Cerebellar cortex (tissue), 1 donor: Measurements from ENCODE around the gene SMYD3.

ENCODE experiments used
- DNase-seq: peaks from one replicate; pipeline ENCODE4 v3.0.0-alpha.2; 2015; ENCODE audit warnings: low spot score

SMYD3 gene

DNA sequence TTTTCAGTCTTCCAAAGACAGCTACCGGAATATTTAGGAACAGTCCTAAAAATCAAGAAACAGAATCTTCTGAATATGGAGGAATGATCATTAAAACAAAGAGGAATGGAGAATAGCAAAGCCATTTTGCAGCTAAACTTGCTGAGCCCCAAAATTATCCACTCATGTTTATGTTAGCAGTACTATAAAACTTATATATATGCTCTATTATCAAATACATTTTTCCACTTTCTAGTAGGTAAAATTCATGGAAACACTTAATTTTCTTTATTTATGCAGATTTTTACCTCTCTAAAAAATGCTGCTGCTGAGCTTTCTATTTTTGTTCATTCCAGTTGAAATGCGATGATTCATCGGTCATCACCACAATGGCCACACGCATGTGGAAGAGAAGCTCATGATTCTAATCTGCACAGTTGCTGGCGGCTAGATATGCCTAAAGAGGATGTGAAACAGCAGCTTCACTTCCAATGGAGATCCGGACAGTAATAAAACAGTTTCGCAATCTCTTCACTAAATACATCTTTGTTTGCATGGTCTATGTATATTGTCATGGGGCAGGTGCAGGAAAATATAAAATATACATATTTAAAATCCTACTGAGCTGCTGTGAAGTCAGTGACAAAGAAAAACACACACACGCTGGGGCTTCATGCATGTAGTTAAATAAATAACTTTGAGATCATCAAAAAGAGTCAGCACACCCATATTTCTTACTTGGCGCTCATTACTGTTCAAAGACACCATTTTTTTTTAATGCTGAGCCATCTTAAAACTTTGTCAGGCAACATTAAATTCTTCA lies 292.2 kb downstream of the SMYD3 start:
- no peak for DNase-seq

DNA sequence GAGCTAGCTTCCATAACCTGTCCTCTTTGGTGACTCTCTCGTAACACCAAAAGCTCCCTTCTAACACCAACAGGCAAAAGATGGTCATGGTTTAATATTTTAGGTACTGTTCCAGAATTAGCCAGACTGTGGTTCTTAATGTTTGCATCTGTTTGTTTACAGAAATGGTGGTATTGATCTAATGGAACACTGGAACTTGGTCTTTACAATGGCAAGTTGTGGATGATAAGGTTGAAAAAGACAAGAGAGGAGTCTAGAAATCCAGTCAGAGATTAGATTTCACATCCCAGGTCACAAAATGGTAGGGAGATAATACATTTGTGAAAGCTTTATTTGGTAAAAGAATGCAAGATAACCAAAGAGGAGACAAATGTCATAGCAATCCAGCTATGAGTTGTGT lies 293.1 kb downstream of the SMYD3 start:
- no peak for DNase-seq

DNA sequence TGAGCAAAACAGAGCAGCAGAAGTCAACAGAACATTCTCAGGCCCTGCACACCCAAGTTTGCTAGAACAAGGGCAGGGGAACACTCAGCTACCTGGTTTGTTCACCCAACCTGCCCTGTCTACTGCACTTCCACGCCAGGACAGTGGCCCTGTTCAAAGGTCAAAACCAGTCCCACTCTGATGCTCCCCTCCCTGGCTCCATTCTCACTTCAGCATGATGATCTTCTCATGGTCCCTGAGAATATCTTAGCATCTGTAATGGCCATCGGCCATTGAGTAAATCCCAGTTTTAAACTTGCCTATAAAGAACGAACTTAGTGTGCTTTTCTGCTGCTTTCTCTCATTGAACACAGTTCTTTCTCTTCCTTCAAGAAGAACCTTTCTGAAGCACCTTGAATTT lies 293.6 kb downstream of the SMYD3 start:
- DNase-seq = no peak

DNA sequence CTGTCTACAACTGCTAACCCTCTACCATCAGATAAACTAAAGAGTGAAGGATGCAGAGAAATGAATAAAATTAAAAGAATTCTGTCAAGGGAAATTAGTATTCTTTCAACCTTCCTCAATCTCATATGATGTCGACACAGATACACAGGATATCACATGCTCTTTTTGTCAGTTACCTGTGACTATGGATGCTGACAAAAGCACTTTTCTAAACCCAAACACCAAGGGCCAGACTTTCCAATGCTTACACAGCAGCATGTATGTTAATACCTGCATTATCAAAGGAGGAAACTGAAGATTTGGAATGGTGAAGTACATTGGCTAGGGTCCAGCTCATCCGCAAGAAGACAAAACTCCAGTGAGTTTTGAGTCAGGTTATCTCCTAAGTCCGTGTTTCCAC lies 294.0 kb downstream of the SMYD3 start:
- no peak for DNase-seq

DNA sequence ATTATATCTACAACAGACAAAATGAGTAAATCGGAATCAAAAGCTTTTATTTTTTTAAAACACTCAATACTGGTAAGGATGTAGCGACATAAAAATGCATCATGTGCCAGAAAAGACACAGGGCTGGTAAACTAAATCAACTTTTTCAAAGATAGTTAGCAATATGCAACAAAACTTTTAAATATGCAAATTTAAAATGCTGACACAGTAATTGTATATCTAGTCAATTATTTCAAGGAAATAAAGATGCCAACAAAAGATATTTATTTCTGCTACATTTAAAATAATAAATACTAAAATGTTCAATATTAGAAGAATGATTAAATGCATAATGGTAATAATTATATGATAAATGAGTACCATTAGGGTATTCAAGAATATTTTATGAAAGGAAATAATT lies 295.1 kb downstream of the SMYD3 start:
- no peak for DNase-seq

DNA sequence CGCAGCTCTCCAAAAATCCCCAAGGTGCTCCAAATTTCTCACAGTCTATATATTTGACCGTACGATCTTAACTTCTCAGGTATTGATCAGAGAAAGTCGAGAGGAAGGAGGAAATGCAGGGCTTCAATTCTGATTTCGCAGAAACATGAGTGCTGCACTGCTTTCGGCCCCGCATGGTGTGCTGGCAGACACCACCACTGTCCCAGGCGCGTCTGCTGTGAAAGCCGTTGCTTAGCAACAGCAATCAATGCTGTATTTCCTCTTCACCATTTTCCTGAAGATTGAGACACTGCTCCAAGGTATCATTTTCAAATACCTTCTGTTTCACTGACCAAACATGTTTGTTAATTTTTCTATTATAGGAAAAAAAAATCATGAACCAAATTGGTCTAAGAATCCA lies 296.3 kb downstream of the SMYD3 start:
- peak; percentile 21 for DNase-seq

DNA sequence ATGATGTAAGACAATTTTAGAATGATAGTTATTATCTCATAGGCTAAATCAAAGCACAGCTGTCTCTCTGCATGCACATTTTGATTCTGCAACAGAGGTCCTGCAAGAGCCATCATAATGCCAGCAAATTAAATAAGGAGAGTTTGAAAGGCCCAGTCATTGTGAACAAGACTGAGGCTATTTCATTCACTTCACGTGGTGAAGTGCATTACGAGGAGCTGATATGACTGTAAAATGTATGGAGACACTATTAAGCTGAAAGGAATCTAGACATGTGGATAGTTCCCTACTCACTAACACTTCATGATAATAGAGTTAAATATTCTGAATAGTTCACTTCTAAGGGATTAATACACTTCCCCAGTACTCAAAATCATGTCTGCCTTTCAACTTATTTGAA lies 299.0 kb downstream of the SMYD3 start:
- no peak for DNase-seq

DNA sequence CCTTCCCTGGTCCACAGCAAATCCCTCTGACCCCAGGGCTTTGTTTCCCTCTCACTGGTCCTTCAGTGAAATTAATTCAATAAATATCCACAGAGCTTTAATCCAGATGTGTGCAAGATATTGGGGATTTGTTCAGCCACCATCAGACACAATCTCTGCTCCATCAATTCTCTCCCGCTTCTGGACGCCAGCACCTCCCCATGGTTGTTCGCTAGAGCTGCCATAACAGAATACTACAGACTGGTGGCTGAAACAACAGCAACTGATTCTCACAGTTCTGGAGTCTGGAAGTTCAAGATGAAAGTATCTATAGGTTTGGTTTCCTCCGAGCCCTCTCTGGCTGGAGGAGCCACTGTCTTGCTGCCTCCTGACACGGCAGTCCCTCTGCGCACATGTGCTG lies 303.9 kb downstream of the SMYD3 start:
- DNase-seq = no peak

DNA sequence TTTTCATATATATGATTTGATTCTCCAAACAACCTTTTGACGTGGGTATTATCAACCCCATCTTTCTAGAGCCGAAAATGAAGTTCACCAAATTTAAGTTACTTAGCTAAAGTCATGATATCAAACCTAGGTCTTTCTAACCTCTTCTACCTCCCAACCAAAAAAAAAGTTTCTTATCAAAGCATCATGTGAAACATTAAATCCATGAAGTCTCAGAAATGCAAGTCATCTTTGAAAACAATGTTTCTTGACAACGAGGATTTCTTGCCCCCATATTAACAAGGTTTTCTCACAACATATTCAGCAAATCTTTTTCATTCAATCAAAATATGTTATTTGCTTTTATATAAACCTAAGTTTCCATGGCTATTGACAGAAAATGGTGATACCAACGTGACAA lies 306.3 kb downstream of the SMYD3 start:
- DNase-seq = no peak

DNA sequence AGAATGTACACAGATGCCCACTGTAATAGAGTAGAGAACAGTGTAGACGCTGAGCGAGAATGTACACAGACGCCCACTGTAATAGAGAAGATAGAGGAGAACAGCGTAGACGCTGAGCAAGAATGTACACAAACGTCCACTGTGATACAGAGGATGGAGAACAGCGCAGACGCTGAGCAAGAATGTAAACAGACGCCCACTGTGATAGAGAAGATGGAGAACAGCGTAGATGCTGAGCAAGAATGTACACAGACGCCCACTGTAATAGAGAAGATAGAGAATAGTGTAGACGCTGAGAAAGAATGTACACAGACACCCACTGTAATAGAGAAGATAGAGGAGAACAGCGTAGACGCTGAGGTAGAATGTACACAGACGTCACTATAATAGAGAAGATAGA lies 306.9 kb downstream of the SMYD3 start:
- DNase-seq = no peak

DNA sequence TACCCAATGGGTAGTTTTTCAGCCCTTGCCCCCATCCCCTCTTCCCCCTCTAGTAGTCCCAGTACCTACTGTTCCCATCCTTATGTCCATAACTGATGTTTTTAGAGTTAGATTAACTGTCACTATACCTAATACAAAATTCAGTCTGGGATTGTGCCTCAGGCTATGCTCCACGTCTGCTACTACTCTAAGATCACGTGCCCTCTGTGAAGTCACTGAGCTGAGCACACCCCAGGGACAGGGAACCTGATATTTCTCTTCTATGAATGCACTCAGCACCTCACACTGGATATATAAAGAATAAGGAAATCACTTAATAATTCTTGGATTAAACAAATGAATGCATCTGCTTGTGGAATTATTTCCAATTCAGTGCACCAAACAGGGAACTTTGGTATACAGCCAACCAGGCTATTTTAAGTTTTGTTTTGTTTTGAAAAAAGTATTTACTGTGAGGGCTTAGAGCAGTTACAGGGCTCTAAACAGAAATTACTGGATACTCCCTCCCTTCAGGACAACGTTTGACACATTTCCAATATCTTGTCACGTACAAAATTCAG lies 307.9 kb downstream of the SMYD3 start:
- DNase-seq = peak; percentile 35

DNA sequence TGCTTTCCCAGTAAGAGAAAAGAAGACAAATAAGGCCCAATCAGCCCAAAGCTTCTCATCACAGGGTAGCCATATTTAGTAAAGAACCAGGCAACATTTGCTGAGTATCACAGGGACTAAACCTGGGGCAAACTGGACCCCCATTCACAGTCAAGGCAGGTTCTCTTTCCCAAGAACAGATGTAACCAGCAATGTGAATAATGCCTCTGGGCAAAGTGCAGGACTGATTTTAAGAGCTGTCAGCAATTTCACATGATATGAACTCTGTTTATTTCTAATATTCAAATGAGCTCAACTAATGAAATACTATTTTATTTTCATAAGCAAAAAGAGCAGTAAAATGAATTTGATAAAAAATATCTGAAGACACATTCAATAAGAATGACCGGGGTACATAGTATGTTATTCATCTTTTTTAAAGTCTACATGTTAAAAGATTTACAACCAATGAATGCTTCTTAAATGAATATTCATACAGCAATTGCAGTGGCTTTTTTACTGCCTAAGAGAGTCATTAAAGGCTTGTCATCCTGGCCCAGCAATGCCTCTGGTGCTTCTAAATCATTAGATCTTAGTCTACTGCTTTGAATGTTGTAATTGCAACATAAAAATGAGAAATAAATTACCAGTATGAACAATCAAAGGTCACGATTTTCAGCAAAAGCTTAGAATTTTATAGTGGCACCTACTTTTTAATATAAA lies 308.8 kb downstream of the SMYD3 start:
- no peak for DNase-seq

DNA sequence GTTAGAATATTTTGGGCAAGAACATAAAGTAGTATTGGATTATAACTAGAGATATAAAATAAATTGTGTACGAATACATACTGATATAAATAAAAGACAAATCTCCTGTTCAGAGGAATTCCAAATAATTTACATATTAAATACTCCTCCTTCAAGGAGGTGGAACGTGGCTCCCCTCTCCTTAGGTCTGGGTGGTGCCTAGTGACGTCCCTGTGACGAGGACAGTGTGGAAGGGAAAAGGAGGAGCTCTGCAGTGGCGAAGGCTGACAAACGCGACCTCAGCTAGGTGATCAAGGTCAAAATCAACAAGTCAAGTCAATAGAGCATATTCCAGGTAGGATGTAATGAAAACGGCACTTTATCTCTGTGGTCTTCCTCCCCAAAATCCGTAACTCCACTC lies 310.0 kb downstream of the SMYD3 start:
- DNase-seq = no peak

DNA sequence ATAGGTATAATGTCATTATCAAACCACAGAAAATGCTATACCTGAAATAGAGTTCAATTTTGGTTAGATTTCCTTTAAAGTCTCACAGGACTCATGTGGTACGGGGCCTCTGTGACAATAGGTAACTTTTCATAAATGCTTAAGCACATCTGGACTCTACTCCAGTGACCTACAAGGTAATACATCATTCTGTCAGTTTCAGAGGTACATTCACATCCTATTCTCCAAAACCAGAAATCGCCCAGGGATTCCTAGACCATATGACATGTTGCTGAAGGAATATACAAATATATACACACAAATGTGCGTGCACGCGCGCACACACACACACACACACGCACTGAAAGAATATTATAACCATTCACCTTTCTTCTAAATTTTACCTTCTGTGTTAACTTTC lies 311.8 kb downstream of the SMYD3 start:
- DNase-seq = no peak

DNA sequence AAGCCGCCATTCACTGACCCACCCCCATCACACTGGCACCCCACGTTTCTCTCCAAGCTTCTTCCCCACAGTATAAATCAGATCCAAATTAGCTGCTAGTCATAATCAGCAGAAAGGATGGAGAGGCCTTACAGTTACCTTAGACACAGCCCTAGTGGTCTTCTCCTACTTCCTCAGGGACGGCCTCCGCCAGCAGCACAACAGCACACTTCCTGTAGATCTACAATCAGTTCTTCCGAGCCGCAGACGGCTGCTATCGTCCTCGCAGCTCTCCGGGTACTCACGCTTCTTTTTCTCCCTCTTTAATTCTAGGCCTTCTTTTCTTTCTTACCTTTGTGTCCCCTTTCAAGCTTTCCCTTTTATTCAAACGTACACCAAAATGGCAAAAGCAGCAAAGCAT lies 313.5 kb downstream of the SMYD3 start:
- no peak for DNase-seq

DNA sequence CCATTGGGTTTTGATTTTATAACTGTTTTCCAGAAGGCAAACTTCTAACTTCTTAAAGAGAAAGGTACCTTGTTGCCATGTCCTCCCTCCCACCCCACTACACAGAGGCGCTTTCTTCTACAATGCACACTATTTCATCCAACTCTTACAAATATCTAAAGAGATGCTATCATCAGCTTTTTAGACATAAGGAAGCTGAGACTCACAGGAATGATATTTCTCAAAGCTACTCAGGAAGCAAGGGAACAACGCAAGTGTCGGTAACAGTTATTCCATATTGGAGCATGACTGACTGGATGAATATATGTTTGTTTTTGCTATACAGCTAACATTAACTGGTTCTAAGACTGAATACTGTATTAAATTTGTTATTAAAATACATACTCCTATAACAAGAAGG lies 318.0 kb downstream of the SMYD3 start:
- DNase-seq = no peak

DNA sequence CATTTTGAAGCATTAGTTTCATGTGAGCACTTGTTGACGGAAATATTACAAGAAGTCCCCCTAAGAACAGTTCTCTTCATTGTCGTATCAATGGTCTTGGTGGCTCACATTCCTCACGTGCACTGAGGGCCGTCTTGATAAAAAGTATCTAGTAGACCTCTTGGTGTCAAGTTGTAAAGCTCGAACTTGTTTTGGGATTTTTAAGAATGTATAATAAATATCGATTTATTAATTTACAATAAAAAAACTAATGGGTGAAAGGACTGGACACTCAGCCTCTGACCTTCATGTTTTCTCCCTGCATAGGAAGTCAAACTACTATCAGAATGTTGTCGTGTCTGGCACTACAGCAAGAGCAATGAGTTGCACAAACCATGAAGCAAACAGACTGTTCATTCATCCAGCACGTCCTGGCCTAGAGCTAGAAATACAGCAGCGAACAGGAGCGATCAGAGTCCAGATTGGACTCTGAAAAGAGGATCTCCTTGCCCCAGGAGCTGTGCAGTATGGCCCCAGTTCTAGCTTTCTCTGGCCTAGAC lies 319.2 kb downstream of the SMYD3 start:
- no peak for DNase-seq

DNA sequence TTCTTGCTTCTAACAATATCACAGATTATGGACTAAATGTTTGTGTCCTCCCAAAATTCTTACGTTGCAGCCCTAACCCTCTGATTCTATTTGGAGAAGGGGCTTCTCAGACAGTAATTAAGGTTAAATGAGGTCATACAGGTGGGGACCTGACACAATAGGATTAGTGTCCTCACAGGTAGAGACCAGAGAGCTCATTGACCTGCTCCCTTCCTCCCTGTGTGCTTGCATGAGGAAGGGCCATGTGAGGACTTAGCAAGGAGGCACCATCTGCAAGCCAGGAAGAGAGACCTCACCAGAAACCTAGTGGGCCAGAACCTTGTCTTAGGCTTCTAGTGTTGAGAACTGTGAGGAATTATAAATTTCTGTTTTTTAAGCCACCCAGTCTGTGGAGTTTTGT lies 322.6 kb downstream of the SMYD3 start:
- DNase-seq = no peak

DNA sequence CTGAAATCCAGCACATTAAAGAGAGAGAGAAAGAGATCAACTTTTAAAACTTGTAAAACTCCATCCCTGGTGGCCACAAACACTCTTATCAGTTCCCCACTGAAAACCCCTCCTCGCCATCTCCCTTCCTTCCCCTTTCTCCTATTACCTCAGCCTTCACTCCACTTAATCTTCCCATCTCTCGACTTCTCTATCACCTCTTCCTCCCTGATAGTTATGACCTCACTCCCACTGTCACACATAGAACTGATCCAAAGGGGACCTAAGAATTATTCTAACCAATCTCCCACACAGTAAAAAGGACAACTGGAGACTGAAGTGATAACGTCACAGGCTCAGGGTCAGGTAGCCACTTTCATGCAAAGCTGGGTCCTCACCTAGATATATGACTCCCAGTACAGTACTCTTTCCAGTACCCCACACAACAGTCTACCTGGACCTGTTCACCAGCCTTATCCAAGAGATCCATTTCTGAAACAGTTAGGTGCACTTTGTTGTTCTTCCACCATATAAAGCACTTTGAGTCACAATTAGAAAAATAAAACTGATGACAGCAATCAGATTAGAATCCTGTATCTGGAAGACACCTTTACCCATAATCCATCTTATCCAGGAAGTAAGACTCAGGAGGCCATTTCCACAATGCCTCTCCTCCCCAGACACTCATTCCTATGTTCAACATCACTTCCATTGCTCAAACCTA lies 324.8 kb downstream of the SMYD3 start:
- DNase-seq = no peak

DNA sequence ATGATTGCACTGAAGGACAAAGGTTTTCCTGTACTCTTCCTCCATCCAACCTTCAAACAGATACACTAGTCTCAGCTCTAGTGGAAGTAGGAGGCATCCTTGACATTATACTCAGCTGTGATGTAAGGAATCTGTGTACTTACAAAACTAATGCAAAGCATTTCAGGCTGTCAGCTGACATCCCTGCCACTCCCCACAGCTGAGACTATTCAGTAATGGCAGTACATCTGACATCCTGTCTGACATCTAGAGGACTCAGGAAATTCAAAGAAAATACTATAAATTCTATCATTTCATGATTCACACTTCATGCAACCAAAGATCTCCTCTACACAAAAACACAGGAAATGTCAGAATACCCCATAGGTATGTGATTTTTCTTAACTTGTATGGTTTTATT lies 325.8 kb downstream of the SMYD3 start:
- no peak for DNase-seq

DNA sequence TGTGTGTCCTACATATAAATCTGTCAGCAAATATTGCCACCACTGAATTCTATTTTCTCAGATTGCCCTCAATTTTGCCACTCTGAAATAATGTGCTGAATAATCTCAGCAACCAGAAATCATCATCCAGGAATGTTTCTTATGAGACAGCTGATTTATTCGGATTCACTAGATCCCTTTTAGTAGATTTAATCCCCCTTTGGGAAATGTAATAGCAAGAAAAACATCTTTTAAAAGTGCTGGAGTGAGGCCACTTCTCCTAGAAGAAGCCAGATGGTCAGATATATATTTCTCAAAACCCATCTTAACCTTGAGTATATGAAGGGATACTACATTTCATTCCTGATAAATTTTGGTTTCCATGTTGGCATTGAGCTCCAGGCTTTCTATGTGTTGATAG lies 327.7 kb downstream of the SMYD3 start:
- no peak for DNase-seq

DNA sequence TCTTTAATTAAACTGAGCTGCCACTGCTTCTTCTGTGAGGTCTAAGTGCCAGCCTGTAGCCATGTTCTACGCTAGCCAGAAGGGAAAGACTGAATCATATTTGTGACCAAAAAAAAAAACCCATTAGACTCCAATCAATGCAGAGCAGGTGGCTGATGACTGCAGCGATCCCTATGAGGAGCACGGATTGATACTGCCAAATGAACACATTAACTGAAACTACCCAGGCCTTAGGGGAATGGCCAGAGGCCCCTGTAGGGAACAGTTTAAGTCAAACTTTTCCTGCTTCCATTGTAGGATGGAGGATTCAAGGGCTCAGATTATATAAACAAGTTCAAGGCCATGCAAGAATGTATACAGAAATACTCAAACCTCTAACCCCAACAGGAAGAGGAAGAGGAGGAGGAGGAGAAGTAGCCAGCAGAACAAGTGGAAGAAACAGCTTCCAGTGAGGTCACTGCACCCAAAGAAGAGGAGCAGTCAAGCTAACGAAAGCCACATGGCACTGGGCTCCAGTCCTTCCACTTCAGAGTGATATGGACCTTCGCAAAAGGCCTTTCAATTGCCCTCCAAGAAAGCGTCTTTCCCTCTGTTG lies 328.3 kb downstream of the SMYD3 start:
- no peak for DNase-seq
